SK-N-SH (cell line): ENCODE measurements around the gene BOD1. TPM values are rescaled to one million over a fixed set of nuclear protein-coding genes. Genes with fewer than 3 reads are reported as not detected.
A peak's percentile ranks its signal among the peaks of the same experiment; 100 is the strongest.

Source experiments
- CTCF ChIA-PET: fragments of 300-600, 350-600 bp; formaldehyde crosslinking; extraction: SDS; loops from one replicate; lab custom pipeline; 2021; lab: Yijun Ruan, JAX
- POLR2A ChIA-PET: fragments of 350-600 bp; sonication (Branson Sonifier 250); formaldehyde crosslinking; extraction: SDS; loops from one replicate; lab custom pipeline; 2020; ENCODE audit warnings: antibody characterized with exemption, inconsistent platforms; lab: Yijun Ruan, JAX
- DNase-seq: peaks from one replicate; pipeline ENCODE4 v3.0.0; 2012
- H2AFZ ChIP-seq: fragments of 200-600 bp; sonication (generic); 2 replicates; pipeline ENCODE4 v1.8.1; 2016; ENCODE audit warnings: antibody characterized with exemption, mild to moderate bottlenecking, low read depth
- H3F3A ChIP-seq: fragments of 200-600 bp; sonication (generic); replicated peaks from 2 replicates; pipeline ENCODE3; 2016; ENCODE audit warnings: antibody characterized with exemption, mild to moderate bottlenecking; ENCODE audit not compliant: insufficient read depth
- H3K27ac ChIP-seq, 2 experiments: fragments of 200-500 bp in 1 of 2; fragments of 200-600 bp in 1 of 2; sonication (Bioruptor generic) in 1 of 2; sonication (generic), shearing (Covaris generic) in 1 of 2; 2 replicates each; pipeline versions ENCODE4 v1.5.1 to v1.6.1; 2014 to 2016; ENCODE audit warnings: low read depth in 2 of 2, inconsistent platforms in 1 of 2, low read length in 1 of 2, mild to moderate bottlenecking in 1 of 2, mixed read lengths in 1 of 2
- H3K27me3 ChIP-seq: fragments of 200-600 bp; sonication (generic), shearing (Covaris generic); 2 replicates; pipeline ENCODE4 v1.6.1; 2016; ENCODE audit warnings: mixed run types; ENCODE audit not compliant: insufficient read depth
- H3K36me3 ChIP-seq, 2 experiments: fragments of 200-500 bp in 1 of 2; fragments of 200-600 bp in 1 of 2; sonication (Bioruptor generic) in 1 of 2; sonication (generic) in 1 of 2; replicated peaks in 1 of 2; 2 replicates each; pipeline versions ENCODE3 to v1.5.1; 2014 to 2016; ENCODE audit warnings: low read length in 1 of 2, mild to moderate bottlenecking in 1 of 2; ENCODE audit not compliant: insufficient read depth in 2 of 2, control insufficient read depth in 1 of 2
- H3K4me1 ChIP-seq, 2 experiments: fragments of 200-500 bp in 1 of 2; fragments of 200-600 bp in 1 of 2; sonication (Bioruptor generic) in 1 of 2; sonication (generic), shearing (Covaris generic) in 1 of 2; 2 replicates each; pipeline versions ENCODE4 v1.5.1 to v1.6.1; 2014 to 2016; ENCODE audit warnings: low read depth in 1 of 2, low read length in 1 of 2, mixed run types in 1 of 2; ENCODE audit not compliant: insufficient read depth in 2 of 2, control insufficient read depth in 1 of 2
- H3K4me2 ChIP-seq: fragments of 200-600 bp; sonication (generic), shearing (Covaris generic); 2 replicates; pipeline ENCODE4 v1.6.1; 2017; ENCODE audit warnings: mixed run types
- H3K4me3 ChIP-seq, 2 experiments: fragments of 200-500 bp in 1 of 2; fragments of 200-600 bp in 1 of 2; sonication (Bioruptor generic) in 1 of 2; sonication (generic), shearing (Covaris generic) in 1 of 2; 2 replicates each; pipeline versions ENCODE4 v1.5.1 to v1.8.1; 2014 to 2016; ENCODE audit warnings: low read depth in 2 of 2, inconsistent platforms in 1 of 2, low read length in 1 of 2, mild to moderate bottlenecking in 1 of 2, mixed read lengths in 1 of 2, moderate library complexity in 1 of 2
- H3K79me2 ChIP-seq: fragments of 200-600 bp; sonication (generic); 2 replicates; pipeline ENCODE4 v1.8.1; 2017; ENCODE audit warnings: mild to moderate bottlenecking; ENCODE audit not compliant: insufficient read depth
- H3K9ac ChIP-seq: fragments of 200-600 bp; sonication (generic); 2 replicates; pipeline ENCODE4 v1.6.1; 2017; ENCODE audit warnings: mixed run types
- H3K9me2 ChIP-seq: fragments of 200-600 bp; sonication (generic); 2 replicates; pipeline ENCODE4 v1.6.1; 2017; ENCODE audit warnings: mixed run types
- H3K9me3 ChIP-seq: fragments of 200-600 bp; sonication (generic); 2 replicates; pipeline ENCODE4 v1.6.1; 2017; ENCODE audit warnings: mixed run types, mild to moderate bottlenecking, moderate library complexity
- H4K20me1 ChIP-seq: fragments of 200-600 bp; sonication (generic); 2 replicates; pipeline ENCODE4 v1.6.1; 2017; ENCODE audit warnings: mild to moderate bottlenecking, mixed run types; ENCODE audit not compliant: insufficient read depth
- CHD2 ChIP-seq: fragments of 150-350 bp; IDR thresholded peaks from 2 replicates; pipeline ENCODE4 v1.6.1; 2018; ENCODE audit warnings: low read length; ENCODE audit not compliant: partially characterized antibody
- EP300 ChIP-seq, 2 experiments: IDR thresholded peaks; 2 replicates each; pipeline versions ENCODE4 v1.4.0 to v1.6.1; 2012; ENCODE audit warnings: borderline replicate concordance in 1 of 2, low read depth in 1 of 2, low read length in 1 of 2
- FOXJ3 ChIP-seq: sonication (generic); formaldehyde crosslinking; IDR thresholded peaks from 2 replicates; pipeline ENCODE4 v1.5.1; 2020; ENCODE audit warnings: mild to moderate bottlenecking, missing genetic modification reagents
- FOXM1 ChIP-seq: IDR thresholded peaks from 2 replicates; pipeline ENCODE4 v1.4.0; 2012; ENCODE audit warnings: low read depth, mild to moderate bottlenecking
- GATA2 ChIP-seq: sonication (generic); formaldehyde crosslinking; IDR thresholded peaks from 2 replicates; pipeline ENCODE4 v1.5.0; 2020; ENCODE audit warnings: mild to moderate bottlenecking, missing genetic modification reagents
- JUND ChIP-seq: IDR thresholded peaks from 2 replicates; pipeline ENCODE4 v1.4.0; 2012
- MXI1 ChIP-seq: IDR thresholded peaks from 2 replicates; pipeline ENCODE4 v1.6.1; 2012; ENCODE audit warnings: mild to moderate bottlenecking, low read depth, low read length, improper control_type of control experiment
- PBX3 ChIP-seq: IDR thresholded peaks from 2 replicates; pipeline ENCODE4; 2012
- POLR2AphosphoS5 ChIP-seq: IDR thresholded peaks from 2 replicates; pipeline ENCODE4 v1.6.1; 2012; ENCODE audit warnings: low read depth, low read length
- RAD21 ChIP-seq: IDR thresholded peaks from 2 replicates; pipeline ENCODE4 v1.6.1; 2012; ENCODE audit warnings: mild to moderate bottlenecking, low read length
- RCOR1 ChIP-seq: fragments of 150-350 bp; IDR thresholded peaks from 2 replicates; pipeline ENCODE4 v1.6.1; 2017; ENCODE audit warnings: antibody characterized with exemption, low read length
- RFX5 ChIP-seq: IDR thresholded peaks from 2 replicates; pipeline ENCODE4 v1.6.1; 2012; ENCODE audit warnings: mild to moderate bottlenecking, improper control_type of control experiment, low read length
- SIN3A ChIP-seq: IDR thresholded peaks from 2 replicates; pipeline ENCODE4 v1.6.1; 2012; ENCODE audit warnings: low read depth, mild to moderate bottlenecking, low read length, moderate library complexity, borderline replicate concordance
- SMC3 ChIP-seq: IDR thresholded peaks from 2 replicates; pipeline ENCODE4 v1.6.1; 2012; ENCODE audit warnings: low read depth, low read length, improper control_type of control experiment
- TEAD4 ChIP-seq: IDR thresholded peaks from 2 replicates; pipeline ENCODE4 v1.4.0; 2012; ENCODE audit warnings: mild to moderate bottlenecking, borderline replicate concordance; ENCODE audit not compliant: insufficient read depth
- USF1 ChIP-seq: IDR thresholded peaks from 2 replicates; pipeline ENCODE4 v1.4.0; 2012; ENCODE audit warnings: low read depth, borderline replicate concordance
- ZBTB33 ChIP-seq: IDR thresholded peaks from 2 replicates; pipeline ENCODE4 v1.4.0; 2012; ENCODE audit warnings: low read depth, borderline replicate concordance
- WGBS: methylation state at CpG from one replicate; pipeline ENCODE4 v1.1.6; 2017; ENCODE audit warnings: low lambda C conversion rate; 5-methylcytosine and 5-hydroxymethylcytosine counted together
- polyA plus RNA-seq, 3 experiments: library from polyadenylated mRNA; depleted of rRNA; stranded (reverse); fragments of >200 nt; gene quantifications; 2 replicates each; pipeline ENCODE4 v1.2.3, GENCODE V29; 2012
- TF ChIP-seq, protein P1 (sequence below): fragments of 200-600 bp; sonication (generic); IDR thresholded peaks from 2 replicates; pipeline ENCODE4 v1.6.1; 2017; ENCODE audit warnings: antibody characterized with exemption, mild to moderate bottlenecking, moderate library complexity

BOD1 gene
- polyA plus RNA-seq, 1 of the 3 experiments (the other 2 are of a cell fraction): 45.3 TPM

DNA sequence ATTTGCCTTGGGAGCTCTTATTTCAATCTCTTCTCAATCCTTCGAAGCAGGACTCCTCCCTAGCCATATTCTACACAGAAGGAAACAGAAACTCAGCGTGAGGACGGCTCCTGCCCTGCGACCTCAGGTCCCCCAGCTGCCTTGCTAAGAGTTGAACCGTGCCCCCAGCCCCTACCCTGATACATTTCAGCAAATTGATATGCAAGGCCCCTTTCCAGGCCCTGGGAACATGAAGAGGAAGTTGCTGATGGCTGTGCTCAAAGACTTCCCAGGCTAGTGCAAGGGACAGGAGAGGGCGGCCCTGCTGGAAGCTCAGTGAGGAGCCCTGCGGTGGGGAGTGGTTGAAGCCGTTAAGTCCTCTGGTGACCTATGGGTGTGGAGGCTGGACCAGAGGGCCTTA lies 41.5 kb downstream of the BOD1 start (continued):
- no peak for TF ChIP-seq ZBTB33
- no peak for TF ChIP-seq FOXJ3 (CRISPR knock-in tag)
- TF ChIP-seq POLR2AphosphoS5: no peak
- TF ChIP-seq, protein P1, sequence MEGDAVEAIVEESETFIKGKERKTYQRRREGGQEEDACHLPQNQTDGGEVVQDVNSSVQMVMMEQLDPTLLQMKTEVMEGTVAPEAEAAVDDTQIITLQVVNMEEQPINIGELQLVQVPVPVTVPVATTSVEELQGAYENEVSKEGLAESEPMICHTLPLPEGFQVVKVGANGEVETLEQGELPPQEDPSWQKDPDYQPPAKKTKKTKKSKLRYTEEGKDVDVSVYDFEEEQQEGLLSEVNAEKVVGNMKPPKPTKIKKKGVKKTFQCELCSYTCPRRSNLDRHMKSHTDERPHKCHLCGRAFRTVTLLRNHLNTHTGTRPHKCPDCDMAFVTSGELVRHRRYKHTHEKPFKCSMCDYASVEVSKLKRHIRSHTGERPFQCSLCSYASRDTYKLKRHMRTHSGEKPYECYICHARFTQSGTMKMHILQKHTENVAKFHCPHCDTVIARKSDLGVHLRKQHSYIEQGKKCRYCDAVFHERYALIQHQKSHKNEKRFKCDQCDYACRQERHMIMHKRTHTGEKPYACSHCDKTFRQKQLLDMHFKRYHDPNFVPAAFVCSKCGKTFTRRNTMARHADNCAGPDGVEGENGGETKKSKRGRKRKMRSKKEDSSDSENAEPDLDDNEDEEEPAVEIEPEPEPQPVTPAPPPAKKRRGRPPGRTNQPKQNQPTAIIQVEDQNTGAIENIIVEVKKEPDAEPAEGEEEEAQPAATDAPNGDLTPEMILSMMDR: no peak
- no peak for TF ChIP-seq MXI1
- no peak for TF ChIP-seq PBX3

DNA sequence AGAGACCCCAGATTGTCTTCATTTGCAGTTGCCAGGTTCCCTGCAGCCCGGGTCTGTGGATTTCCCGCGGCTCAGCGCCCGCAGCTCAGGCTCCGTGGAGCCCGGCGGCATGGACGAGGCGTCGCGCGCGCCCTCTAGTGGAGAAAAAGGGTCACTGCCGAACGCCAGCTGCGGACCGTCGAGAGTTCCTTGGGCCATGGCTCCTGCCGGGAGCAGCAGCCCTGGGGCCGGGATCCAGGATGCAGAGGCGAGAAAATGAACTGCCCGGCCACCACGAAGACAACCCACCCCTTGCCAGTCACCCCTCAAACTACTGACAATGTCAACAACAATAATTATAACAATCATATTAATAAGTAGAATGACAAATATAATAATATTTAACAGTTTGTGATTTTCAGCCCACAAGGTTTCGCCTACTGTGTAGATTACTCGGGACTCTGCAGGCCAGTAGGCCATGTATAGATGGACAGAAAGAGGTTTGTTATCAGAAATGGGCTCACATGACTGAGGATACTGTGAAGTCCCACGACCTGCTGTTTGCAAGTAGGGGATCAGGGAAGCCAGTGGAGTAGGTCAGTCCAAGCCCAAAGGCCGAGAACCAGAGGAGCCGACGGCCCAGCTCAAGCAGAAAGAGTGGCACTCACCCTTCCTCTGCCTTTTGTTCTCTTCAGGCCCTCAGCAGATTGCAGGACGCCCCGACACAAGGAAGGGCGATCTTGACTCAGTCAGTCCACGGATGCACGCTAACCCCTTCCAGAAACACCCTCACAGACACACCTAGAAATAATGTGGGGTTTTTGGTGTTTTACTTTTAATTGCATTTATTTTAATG lies 43.1 kb downstream of the BOD1 start:
- peak overlapping the region; percentile 31 to 55; a peak in 3 of 4 replicates for H3K4me3 ChIP-seq

More for the DNA sequence above, 43.1 kb downstream of the BOD1 start:
- no peaks in the 10 kb centered on the region for H3K9me3 ChIP-seq
- no peak overlapping the region for H3K27ac ChIP-seq
- peak; percentile 89 for DNase-seq
- H3K4me2 ChIP-seq: peak overlapping the region; percentile 54
- no peaks in the 10 kb centered on the region for H3K36me3 ChIP-seq
- H3K27me3 ChIP-seq: no peaks in the 10 kb centered on the region
- no peaks in the 10 kb centered on the region for H3K79me2 ChIP-seq
- peaks cover 0 to 6% of the 10 kb centered on the region in 2 experiments; a peak in 1 of 4 replicates for H3K4me1 ChIP-seq
- no peak overlapping the region for H3K9ac ChIP-seq
- H3K9me2 ChIP-seq: no peaks in the 10 kb centered on the region
- WGBS: 65% methylated on average over 16 of the region's 35 CpGs
- TF ChIP-seq JUND (no peak), MXI1 (no peak), SIN3A (no peak), USF1 (no peak), EP300 (IDR thresholded peaks at IDR 0.05; ENCODE audit: borderline replicate concordance in 1 of 2, low read depth in 1 of 2, low read length in 1 of 2) (0 out of 4 replicates have a peak, but pooled peaks of 1 of the 2 experiments have one; percentile 15), RAD21 (peak; percentile 73), RCOR1 (peak; percentile 27; the same call in 1 of the 2 replicates), TEAD4 (no peak), CHD2 (no peak), SMC3 (peak; percentile 80), RFX5 (no peak), PBX3 (no peak), GATA2 (CRISPR knock-in tag) (no peak), FOXM1 (no peak)
- TF ChIP-seq, protein P1: peak; percentile 94
- CTCF ChIA-PET: interaction anchor here (0.6 to 3.9 kb wide), 58 partner anchors 10 to 853 kb away, joined by 3 to 41 read pairs (median 4); partner anchors contain the start of genes BNIP1, BOD1 and STC2
- peak overlapping the region; percentile 72; the same call in 1 of the 2 replicates for H2AFZ ChIP-seq
- no peaks in the 10 kb centered on the region for H3F3A ChIP-seq
- no peaks in the 10 kb centered on the region for H4K20me1 ChIP-seq
- POLR2A ChIA-PET: no interaction called here
